SIG-M5 (cell line): ENCODE results near the gene KLHL11.
"Not testable (repeated sequence)": the region's sequence is repeated elsewhere in the genome, so short reads cannot be mapped to it uniquely, and the experiment has no call there.

Experiments
- DNase-seq: peaks from one replicate; lab custom pipeline; 2025; lab: John Stamatoyannopoulos, UW

The KLHL11 gene

GRCh38 chr17:41888332-41888965 lies 23.2 kb upstream of the KLHL11 start:
- no peak for DNase-seq

GRCh38 chr17:41885733-41886132 lies 20.5 kb upstream of the KLHL11 start:
- no peak for DNase-seq

GRCh38 chr17:41882756-41883155 lies 17.5 kb upstream of the KLHL11 start:
- DNase-seq: no peak

- DNase-seq: no peak
Measured at GRCh38 chr17:41880130-41880529, 14.9 kb upstream of the KLHL11 start.

- DNase-seq: not testable (repeated sequence)
Measured at GRCh38 chr17:41874293-41874670, 9.1 kb upstream of the KLHL11 start.

- DNase-seq: no peak
Measured at GRCh38 chr17:41873559-41874292, 8.5 kb upstream of the KLHL11 start.

- DNase-seq: no peak
Measured at GRCh38 chr17:41871789-41872188, 6.6 kb upstream of the KLHL11 start.

- DNase-seq: no peak
Measured at GRCh38 chr17:41870627-41871026, 5.4 kb upstream of the KLHL11 start.

GRCh38 chr17:41870097-41870496 lies 4.9 kb upstream of the KLHL11 start:
- no peak for DNase-seq

- DNase-seq: no peak
Measured at GRCh38 chr17:41869426-41869825, 4.2 kb upstream of the KLHL11 start.

GRCh38 chr17:41868568-41868967 lies 3.3 kb upstream of the KLHL11 start:
- no peak for DNase-seq

GRCh38 chr17:41865596-41865893 lies 322 bp upstream of the KLHL11 start:
- no peak for DNase-seq

GRCh38 chr17:41864498-41864835 lies 756 bp downstream of the KLHL11 start:
- no peak for DNase-seq

GRCh38 chr17:41863074-41863848 lies 2.0 kb downstream of the KLHL11 start:
- DNase-seq: no peak

- no peak for DNase-seq
Measured at GRCh38 chr17:41860254-41860931, 4.8 kb downstream of the KLHL11 start.

- not testable (repeated sequence) for DNase-seq
Measured at GRCh38 chr17:41851382-41851781, 13.8 kb downstream of the KLHL11 start.

GRCh38 chr17:41849251-41849990 lies 15.8 kb downstream of the KLHL11 start:
- DNase-seq: no peak

GRCh38 chr17:41848788-41849187 lies 16.4 kb downstream of the KLHL11 start:
- DNase-seq: no peak

- no peak for DNase-seq
Measured at GRCh38 chr17:41844971-41845370, 20.3 kb downstream of the KLHL11 start.

GRCh38 chr17:41840781-41841180 lies 24.4 kb downstream of the KLHL11 start:
- not testable (repeated sequence) for DNase-seq

- not testable (repeated sequence) for DNase-seq
Measured at GRCh38 chr17:41839448-41839847, 25.8 kb downstream of the KLHL11 start.
